HG03558 (cell line): ENCODE measurements around the gene RPS4Y2.

Source experiments
- ATAC-seq: cut with Tn5 transposase; IDR thresholded peaks from one replicate; pipeline ENCODE4 v1.9.1; 2021; ENCODE audit warnings: moderate number of reproducible peaks; ENCODE audit not compliant: unreplicated experiment; ENCODE audit errors: extremely low read depth

RPS4Y2 gene

GRCh38 chrY:20755808-20756207 lies at the start of gene RPS4Y2:
RPS4Y2 (plus strand) TSS chrY:20756108; CDS start chrY:20756164, 56 bp downstream.
- ATAC-seq, result no peak

- ATAC-seq, result no peak
Observed at GRCh38 chrY:20714391-20714790, 41.5 kb upstream of the RPS4Y2 start.

GRCh38 chrY:20726184-20726907 lies 29.6 kb upstream of the RPS4Y2 start:
- ATAC-seq, result no peak

- ATAC-seq, result no peak
Observed at GRCh38 chrY:20735200-20735599, 20.7 kb upstream of the RPS4Y2 start.

GRCh38 chrY:20739806-20740205 lies 16.1 kb upstream of the RPS4Y2 start:
- ATAC-seq, result no peak

GRCh38 chrY:20740609-20741008 lies 15.3 kb upstream of the RPS4Y2 start:
- ATAC-seq, result no peak

- no peak for ATAC-seq
Observed at GRCh38 chrY:20745060-20745459, 10.8 kb upstream of the RPS4Y2 start.

- no peak for ATAC-seq
Observed at GRCh38 chrY:20746919-20747318, 9.0 kb upstream of the RPS4Y2 start.

GRCh38 chrY:20763869-20764268 lies 8.0 kb downstream of the RPS4Y2 start:
- no peak for ATAC-seq

- ATAC-seq, result no peak
Observed at GRCh38 chrY:20765117-20765516, 9.2 kb downstream of the RPS4Y2 start.

- no peak for ATAC-seq
Observed at GRCh38 chrY:20770755-20771154, 14.8 kb downstream of the RPS4Y2 start.

GRCh38 chrY:20776104-20776503 lies 20.2 kb downstream of the RPS4Y2 start:
- no peak for ATAC-seq

- ATAC-seq, result no peak
Observed at GRCh38 chrY:20780104-20780654, 24.3 kb downstream of the RPS4Y2 start.

GRCh38 chrY:20780776-20781175 lies 24.9 kb downstream of the RPS4Y2 start:
- no peak for ATAC-seq

- ATAC-seq, result no peak
Observed at GRCh38 chrY:20781408-20781807, 25.5 kb downstream of the RPS4Y2 start.

GRCh38 chrY:20784965-20785364 lies 29.1 kb downstream of the RPS4Y2 start:
- no peak for ATAC-seq

GRCh38 chrY:20787076-20787475 lies 31.2 kb downstream of the RPS4Y2 start:
- ATAC-seq, result no peak

GRCh38 chrY:20798351-20799049 lies 42.6 kb downstream of the RPS4Y2 start:
- no peak for ATAC-seq

- no peak for ATAC-seq
Observed at GRCh38 chrY:20802659-20803058, 46.8 kb downstream of the RPS4Y2 start.

- no peak for ATAC-seq
Observed at GRCh38 chrY:20806243-20806642, 50.3 kb downstream of the RPS4Y2 start.

- ATAC-seq, result no peak
Observed at GRCh38 chrY:20813459-20813858, 57.6 kb downstream of the RPS4Y2 start.

- no peak for ATAC-seq
Observed at GRCh38 chrY:20814794-20815193, 58.9 kb downstream of the RPS4Y2 start.
